Measurements from ENCODE around the gene CEP192. TPM values are rescaled to one million over a fixed set of nuclear protein-coding genes. Genes with fewer than 3 reads are reported as not detected.
"Not testable (repeated sequence)": the region's sequence is repeated elsewhere in the genome, so short reads cannot be mapped to it uniquely, and the experiment has no call there.

The CEP192 gene
- total and polyA plus RNA-seq, 10 donors: 13.8 to 41.8 (median 32.4) TPM

DNA sequence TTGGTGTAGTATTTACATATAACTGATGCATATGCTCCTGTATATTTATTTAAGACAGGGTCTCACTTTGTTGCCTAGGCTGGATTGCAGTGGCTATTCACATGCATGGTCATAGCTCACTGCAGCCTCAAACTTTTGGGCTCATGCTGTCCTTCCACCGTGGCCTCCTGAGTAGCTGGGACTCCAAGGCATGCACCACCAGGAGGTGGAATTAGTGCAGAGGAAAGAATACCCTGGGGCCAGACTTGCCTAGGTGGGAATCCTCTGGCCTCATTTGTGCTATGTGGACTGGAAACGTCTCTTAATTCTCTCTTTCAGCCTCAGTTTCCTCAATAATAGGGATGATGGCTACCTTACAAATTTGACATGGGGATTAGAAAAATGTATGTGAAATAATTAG lies 2.3 kb downstream of the CEP192 start:
- WGBS, 5 donors: 79 to 98% (median 91%) methylated on average over 2 of the region's 2 CpGs
- TF ChIP-seq POLR2A (IDR thresholded peaks at IDR 0.05) (no peak), POLR2AphosphoS5 (IDR thresholded peaks at IDR 0.05) (no peak)
- TF ChIP-seq, protein P1, sequence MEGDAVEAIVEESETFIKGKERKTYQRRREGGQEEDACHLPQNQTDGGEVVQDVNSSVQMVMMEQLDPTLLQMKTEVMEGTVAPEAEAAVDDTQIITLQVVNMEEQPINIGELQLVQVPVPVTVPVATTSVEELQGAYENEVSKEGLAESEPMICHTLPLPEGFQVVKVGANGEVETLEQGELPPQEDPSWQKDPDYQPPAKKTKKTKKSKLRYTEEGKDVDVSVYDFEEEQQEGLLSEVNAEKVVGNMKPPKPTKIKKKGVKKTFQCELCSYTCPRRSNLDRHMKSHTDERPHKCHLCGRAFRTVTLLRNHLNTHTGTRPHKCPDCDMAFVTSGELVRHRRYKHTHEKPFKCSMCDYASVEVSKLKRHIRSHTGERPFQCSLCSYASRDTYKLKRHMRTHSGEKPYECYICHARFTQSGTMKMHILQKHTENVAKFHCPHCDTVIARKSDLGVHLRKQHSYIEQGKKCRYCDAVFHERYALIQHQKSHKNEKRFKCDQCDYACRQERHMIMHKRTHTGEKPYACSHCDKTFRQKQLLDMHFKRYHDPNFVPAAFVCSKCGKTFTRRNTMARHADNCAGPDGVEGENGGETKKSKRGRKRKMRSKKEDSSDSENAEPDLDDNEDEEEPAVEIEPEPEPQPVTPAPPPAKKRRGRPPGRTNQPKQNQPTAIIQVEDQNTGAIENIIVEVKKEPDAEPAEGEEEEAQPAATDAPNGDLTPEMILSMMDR (IDR thresholded peaks at IDR 0.05 in 8 of 11, conservative IDR thresholded peaks at IDR 0.05 in 3 of 11): no peak
- no peaks in the 10 kb centered on the region for H3K27me3 ChIP-seq (replicated peaks in 1 of 7)
- peaks cover 0 to 11% (median 0%) of the 10 kb centered on the region in 6 donors for H3K36me3 ChIP-seq
- DNase-seq: no peak
- no peak overlapping the region for H3K27ac ChIP-seq
- H3K4me3 ChIP-seq: no peak overlapping the region
- H3K9me3 ChIP-seq: no peaks in the 10 kb centered on the region
- intact Hi-C loops (cut with DNase I; ENCODE audit: low total_unique reads): no loop called here
- peaks cover 11 to 73% (median 33%) of the 10 kb centered on the region in 6 donors for H3K4me1 ChIP-seq

DNA sequence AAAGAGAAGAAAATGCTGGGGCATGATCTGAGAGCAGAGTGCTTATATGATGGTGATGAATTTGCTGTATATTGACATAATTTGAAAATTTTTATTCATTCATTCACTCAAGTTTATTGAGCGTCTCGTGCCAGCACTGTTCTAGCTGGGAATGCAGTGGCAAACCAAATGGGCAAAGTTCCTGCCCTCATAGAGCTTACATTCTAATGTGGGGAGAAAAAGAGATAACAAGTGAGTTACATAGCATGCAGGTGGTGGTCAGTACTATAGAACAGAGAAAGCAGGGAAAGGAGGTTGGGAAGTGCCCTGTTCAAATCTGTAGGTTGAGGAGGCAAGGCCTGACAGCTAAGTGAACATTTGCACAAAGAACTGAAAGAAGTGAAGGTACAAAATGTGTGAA lies 4.3 kb downstream of the CEP192 start:
- DNase-seq: no peak
- H3K4me1 ChIP-seq: peaks cover 11 to 68% (median 28%) of the 10 kb centered on the region in 6 donors
- H3K4me3 ChIP-seq: no peak overlapping the region
- TF ChIP-seq, protein P1 (IDR thresholded peaks at IDR 0.05 in 8 of 11, conservative IDR thresholded peaks at IDR 0.05 in 3 of 11): no peak
- no peak overlapping the region for H3K27ac ChIP-seq
- 71 to 99% (median 98%) methylated on average over 2 of the region's 2 CpGs for WGBS, 5 donors
- peaks cover 0 to 25% (median 2%) of the 10 kb centered on the region in 6 donors for H3K36me3 ChIP-seq
- no peaks in the 10 kb centered on the region for H3K9me3 ChIP-seq
- intact Hi-C loops (cut with DNase I; ENCODE audit: low total_unique reads): no loop called here
- H3K27me3 ChIP-seq (replicated peaks in 1 of 7): no peaks in the 10 kb centered on the region

DNA sequence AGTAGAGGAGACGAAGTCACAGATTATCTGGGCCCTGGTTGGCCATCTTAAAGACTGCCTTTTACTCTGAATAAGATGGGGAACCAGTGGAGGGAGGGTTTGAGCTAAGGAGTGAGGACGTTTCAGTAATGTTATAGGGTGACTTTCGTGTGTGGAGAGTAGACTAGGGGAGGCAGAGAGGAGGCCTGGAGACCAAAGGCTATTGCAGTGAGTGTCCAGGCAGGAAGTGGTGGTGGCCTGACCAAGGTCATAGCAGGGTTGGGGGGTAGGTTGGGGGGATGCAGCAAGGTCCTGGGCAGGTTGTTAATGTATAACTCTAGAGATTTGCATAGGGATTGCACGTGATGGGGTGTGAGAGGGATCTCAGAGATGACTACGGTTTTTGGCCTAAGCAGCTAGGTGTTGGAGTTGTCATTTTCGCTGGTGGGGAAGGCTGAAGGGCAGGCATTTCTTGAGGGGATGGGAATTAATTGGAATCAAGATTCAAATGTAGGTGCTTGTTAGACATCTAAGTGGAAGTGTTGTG lies 4.9 kb downstream of the CEP192 start:
- 87 to 88% (median 87%) methylated on average over 6 of the region's 6 CpGs for WGBS, 5 donors

DNA sequence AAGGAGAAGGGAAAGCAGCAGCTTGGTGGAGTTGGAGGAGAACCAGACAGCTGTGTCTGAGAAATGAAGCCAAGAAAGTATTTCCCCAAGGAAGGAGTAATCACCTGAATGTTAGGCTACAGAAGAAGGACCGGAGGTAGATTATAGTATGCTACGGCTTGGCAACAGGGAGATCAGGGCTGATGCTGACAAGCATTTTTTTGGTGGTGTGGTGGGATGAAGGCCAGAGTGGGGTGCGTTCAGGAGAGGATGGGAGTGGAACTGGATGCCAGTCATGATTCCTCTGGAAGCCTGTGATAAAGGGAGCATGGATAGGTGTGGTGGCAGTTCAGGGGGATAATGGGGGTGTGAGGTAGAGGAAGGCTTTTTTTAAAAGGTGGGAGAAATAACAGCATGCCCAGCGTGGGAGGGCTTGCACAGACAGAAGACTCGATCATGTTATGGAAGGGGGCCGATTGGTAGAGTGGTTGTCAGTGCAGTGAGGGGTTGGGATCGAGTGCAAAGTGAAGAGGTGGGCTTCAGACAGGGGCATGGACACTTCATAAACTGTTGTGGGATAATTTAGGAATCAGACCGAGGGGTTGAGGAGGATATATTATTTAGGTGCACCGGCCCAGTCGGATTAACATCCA lies 5.6 kb downstream of the CEP192 start:
- Histone ChIP-seq H3K9me3 (no peaks in the 10 kb centered on the region), H3K4me3 (no peak overlapping the region), H3K27me3 (replicated peaks in 1 of 7) (no peaks in the 10 kb centered on the region), H3K4me1 (peaks cover 11 to 62% (median 25%) of the 10 kb centered on the region in 6 donors), H3K27ac (no peak overlapping the region), H3K36me3 (peaks cover 3 to 38% (median 14%) of the 10 kb centered on the region in 6 donors)
- no peak for TF ChIP-seq POLR2AphosphoS5 (IDR thresholded peaks at IDR 0.05)
- TF ChIP-seq, protein P1 (IDR thresholded peaks at IDR 0.05 in 8 of 11, conservative IDR thresholded peaks at IDR 0.05 in 3 of 11): no peak
- no peak for TF ChIP-seq POLR2A (IDR thresholded peaks at IDR 0.05)
- intact Hi-C loops (cut with DNase I; ENCODE audit: low total_unique reads): no loop called here
- WGBS, 5 donors: 78 to 93% (median 87%) methylated on average over 10 of the region's 10 CpGs
- no peak for DNase-seq

More for the DNA sequence above, 4.9 kb downstream of the CEP192 start:
- intact Hi-C loops (cut with DNase I; ENCODE audit: low total_unique reads): no loop called here
- Histone ChIP-seq H3K27ac (no peak overlapping the region), H3K4me3 (no peak overlapping the region), H3K36me3 (peaks cover 0 to 31% (median 7%) of the 10 kb centered on the region in 6 donors), H3K9me3 (no peaks in the 10 kb centered on the region), H3K27me3 (replicated peaks in 1 of 7) (no peaks in the 10 kb centered on the region), H3K4me1 (peaks cover 11 to 64% (median 26%) of the 10 kb centered on the region in 6 donors)
- TF ChIP-seq, protein P1 (IDR thresholded peaks at IDR 0.05 in 8 of 11, conservative IDR thresholded peaks at IDR 0.05 in 3 of 11): no peak
- TF ChIP-seq POLR2A (IDR thresholded peaks at IDR 0.05) (no peak), POLR2AphosphoS5 (IDR thresholded peaks at IDR 0.05) (no peak)
- DNase-seq: no peak

DNA sequence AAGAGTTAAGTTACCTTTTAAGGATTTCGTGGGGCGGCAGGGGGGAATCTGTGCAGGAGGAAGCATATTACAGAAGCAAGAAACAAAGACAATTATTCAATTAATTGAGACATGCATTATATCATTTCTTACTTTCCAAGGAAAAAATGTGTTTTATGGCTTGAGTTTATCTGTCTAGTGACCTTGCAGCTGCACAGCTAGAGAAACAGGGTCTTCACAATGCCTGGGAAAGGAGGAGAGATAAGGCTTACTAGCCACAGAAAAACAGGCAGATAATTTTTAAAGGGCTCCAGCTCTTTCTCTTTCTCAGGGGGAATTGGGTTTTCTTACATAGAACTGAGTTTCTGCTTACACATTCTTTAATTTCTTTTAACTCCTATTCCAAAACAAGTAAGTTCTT lies 6.2 kb downstream of the CEP192 start:
- WGBS, 5 donors: 70 to 86% (median 77%) methylated on average over 2 of the region's 2 CpGs
- intact Hi-C loops (cut with DNase I; ENCODE audit: low total_unique reads); H3K27me3 ChIP-seq (replicated peaks in 1 of 7); H3K27ac ChIP-seq; DNase-seq; H3K4me3 ChIP-seq; H3K9me3 ChIP-seq: not testable (repeated sequence)
- peaks cover 8 to 56% (median 20%) of the 10 kb centered on the region in 6 donors for H3K4me1 ChIP-seq
- H3K36me3 ChIP-seq: peaks cover 4 to 44% (median 20%) of the 10 kb centered on the region in 6 donors

Measured in spleen (tissue), 11 donors.